Smooth muscle cell (in vitro differentiated cells): ENCODE data around the gene STAU1. TPM values are rescaled to one million over a fixed set of nuclear protein-coding genes. Genes with fewer than 3 reads are reported as not detected.
"Not testable (repeated sequence)": the region's sequence is repeated elsewhere in the genome, so short reads cannot be mapped to it uniquely, and the experiment has no call there.

ENCODE experiments used
- DNase-seq: peaks from one replicate; lab custom pipeline; 2025; ENCODE audit not compliant: unreplicated experiment; lab: John Stamatoyannopoulos, UW
- H2AFZ ChIP-seq: fragments of 200-600 bp; sonication (generic); 2 replicates; pipeline ENCODE4 v1.6.0; 2016; ENCODE audit warnings: antibody characterized with exemption, low read depth, mild to moderate bottlenecking
- H3F3A ChIP-seq: fragments of 200-600 bp; sonication (generic); 2 replicates; pipeline ENCODE4 v1.6.0; 2017; ENCODE audit warnings: antibody characterized with exemption, low read depth
- H3K27ac ChIP-seq: fragments of 200-600 bp; sonication (generic); 2 replicates; pipeline ENCODE4 v1.5.1; 2016; ENCODE audit warnings: low read depth, mild to moderate bottlenecking
- H3K27me3 ChIP-seq: fragments of 200-600 bp; sonication (generic); 2 replicates; pipeline ENCODE4 v1.6.1; 2016; ENCODE audit warnings: low read depth, mild to moderate bottlenecking
- H3K36me3 ChIP-seq: fragments of 200-600 bp; sonication (generic); 2 replicates; pipeline ENCODE4 v1.5.1; 2016; ENCODE audit warnings: low read depth
- H3K4me1 ChIP-seq: fragments of 200-600 bp; sonication (generic); 2 replicates; pipeline ENCODE4 v1.5.1; 2016; ENCODE audit warnings: low read depth
- H3K4me2 ChIP-seq: fragments of 200-600 bp; sonication (generic); 2 replicates; pipeline ENCODE4 v1.6.0; 2016; ENCODE audit warnings: mild to moderate bottlenecking
- H3K4me3 ChIP-seq: fragments of 200-600 bp; sonication (generic); 2 replicates; pipeline ENCODE4 v1.5.1; 2016; ENCODE audit warnings: mild to moderate bottlenecking
- H3K79me2 ChIP-seq: fragments of 200-600 bp; sonication (generic); 2 replicates; pipeline ENCODE4 v1.6.0; 2016; ENCODE audit warnings: low read depth, mild to moderate bottlenecking
- H3K9ac ChIP-seq: fragments of 200-600 bp; sonication (generic); 2 replicates; pipeline ENCODE4 v1.6.0; 2016; ENCODE audit warnings: low read depth
- H3K9me3 ChIP-seq: fragments of 200-600 bp; sonication (generic); replicated peaks from 2 replicates; pipeline ENCODE4 v1.5.1; 2016; ENCODE audit warnings: low read depth
- H4K20me1 ChIP-seq: fragments of 200-600 bp; sonication (generic); 2 replicates; pipeline ENCODE4 v1.6.0; 2016; ENCODE audit warnings: low read depth
- CTCF ChIP-seq: fragments of 200-600 bp; sonication (generic); IDR thresholded peaks from 2 replicates; pipeline ENCODE4 v1.5.1; 2017; ENCODE audit warnings: borderline replicate concordance, mild to moderate bottlenecking, antibody characterized with exemption; ENCODE audit not compliant: insufficient read depth, poor library complexity, severe bottlenecking
- WGBS: methylation state at CpG from one replicate; pipeline ENCODE4 v1.1.7; 2016; ENCODE audit warnings: low lambda C conversion rate; 5-methylcytosine and 5-hydroxymethylcytosine counted together
- polyA plus RNA-seq: library from polyadenylated mRNA; unstranded; fragments of >200 nt; fragmentation: Nextera tagmentation; extraction: Ambion mirVana; gene quantifications from 2 replicates; pipeline ENCODE4 v1.2.1, GENCODE V29; 2016
- total RNA-seq: library from RNA; depleted of rRNA; stranded (reverse); fragments of >200 nt; gene quantifications from 2 replicates; pipeline ENCODE4 v1.2.3, GENCODE V29; 2014

STAU1 gene
- total and polyA plus RNA-seq, 2 experiments from 2014 or later, result 42.2 to 45.1 TPM

GRCh38 chr20:49110767-49111694 is 77.1 kb downstream of the STAU1 start:
- Histone ChIP-seq H3K4me3 (no peak overlapping the region), H3K9ac (no peak overlapping the region), H3K79me2 (no peaks in the 10 kb centered on the region), H3K27me3 (no peaks in the 10 kb centered on the region), H3F3A (no peaks in the 10 kb centered on the region), H3K27ac (no peak overlapping the region), H3K4me2 (no peak overlapping the region), H3K9me3 (no peaks in the 10 kb centered on the region), H3K4me1 (no peaks in the 10 kb centered on the region), H3K36me3 (peaks cover 8% of the 10 kb centered on the region), H2AFZ (no peak overlapping the region), H4K20me1 (no peaks in the 10 kb centered on the region)
- WGBS, result 92% methylated on average over 6 of the region's 6 CpGs
- no peak for DNase-seq
- TF ChIP-seq CTCF, result no peak

- H3K36me3 ChIP-seq, result no peaks in the 10 kb centered on the region
- WGBS, result 97% methylated on average over 6 of the region's 6 CpGs
- H2AFZ ChIP-seq, result no peak overlapping the region
- H3K4me3 ChIP-seq, result no peak overlapping the region
- H3K9ac ChIP-seq, result no peak overlapping the region
- H3K9me3 ChIP-seq, result no peaks in the 10 kb centered on the region
- H4K20me1 ChIP-seq, result no peaks in the 10 kb centered on the region
- no peaks in the 10 kb centered on the region for H3K27me3 ChIP-seq
- TF ChIP-seq CTCF, result no peak
- H3K4me2 ChIP-seq, result no peak overlapping the region
- no peaks in the 10 kb centered on the region for H3K79me2 ChIP-seq
- DNase-seq, result no peak
- H3F3A ChIP-seq, result no peaks in the 10 kb centered on the region
- peaks cover 5% of the 10 kb centered on the region for H3K4me1 ChIP-seq
- H3K27ac ChIP-seq, result no peak overlapping the region
Measured at GRCh38 chr20:49106328-49106727, 81.8 kb downstream of the STAU1 start.

- 96% methylated on average over 11 of the region's 11 CpGs for WGBS
- not testable (repeated sequence) for H3K4me2 ChIP-seq, H2AFZ ChIP-seq, H3K4me1 ChIP-seq, H3K9me3 ChIP-seq, H3K27me3 ChIP-seq, DNase-seq, H3K27ac ChIP-seq, H3K4me3 ChIP-seq, H3F3A ChIP-seq, H4K20me1 ChIP-seq, H3K36me3 ChIP-seq, H3K79me2 ChIP-seq, H3K9ac ChIP-seq
Measured at GRCh38 chr20:49104979-49105547, 83.1 kb downstream of the STAU1 start.

- no peak for TF ChIP-seq CTCF
- Histone ChIP-seq H3K4me2 (no peak overlapping the region), H2AFZ (no peak overlapping the region), H4K20me1 (no peaks in the 10 kb centered on the region), H3K36me3 (no peaks in the 10 kb centered on the region), H3K4me3 (no peak overlapping the region), H3K9me3 (no peaks in the 10 kb centered on the region), H3K27ac (no peak overlapping the region), H3K4me1 (peaks cover 5% of the 10 kb centered on the region), H3K79me2 (no peaks in the 10 kb centered on the region), H3K27me3 (no peaks in the 10 kb centered on the region), H3K9ac (no peak overlapping the region), H3F3A (no peaks in the 10 kb centered on the region)
- 87% methylated on average over 3 of the region's 3 CpGs for WGBS
- DNase-seq, result no peak
Measured at GRCh38 chr20:49104365-49104648, 83.8 kb downstream of the STAU1 start.
